HG03520 (cell line): Measurements from ENCODE around the gene RSRC2.
A peak's percentile ranks its signal among the peaks of the same experiment; 100 is the strongest.
"Not testable (repeated sequence)": the region's sequence is repeated elsewhere in the genome, so short reads cannot be mapped to it uniquely, and the experiment has no call there.

Source experiments
- ATAC-seq: cut with Tn5 transposase; IDR thresholded peaks from one replicate; pipeline ENCODE4 v1.9.1; 2021; ENCODE audit warnings: mild to moderate bottlenecking, moderate library complexity; ENCODE audit not compliant: unreplicated experiment

Gene RSRC2

GRCh38 chr12:122526683-122527477, at the start of gene RSRC2, which contains the start of gene KNTC1:
TSS of gene RSRC2 (minus strand) at chr12:122526936. CDS start at chr12:122526853, 83 bp downstream.
TSS of gene KNTC1 (plus strand) at chr12:122527249. CDS start at chr12:122530064, 2,815 bp downstream.
- ATAC-seq = peak; percentile 93

- ATAC-seq = no peak
Observed at GRCh38 chr12:122571821-122572220, 45.1 kb upstream of the RSRC2 start.

GRCh38 chr12:122570006-122570405, 43.3 kb upstream of the RSRC2 start:
- not testable (repeated sequence) for ATAC-seq

GRCh38 chr12:122569288-122569687, 42.6 kb upstream of the RSRC2 start:
- no peak for ATAC-seq

GRCh38 chr12:122566816-122567215, 40.1 kb upstream of the RSRC2 start:
- ATAC-seq = not testable (repeated sequence)

GRCh38 chr12:122563361-122563760, 36.6 kb upstream of the RSRC2 start:
- ATAC-seq = no peak

- no peak for ATAC-seq
Observed at GRCh38 chr12:122560138-122560537, 33.4 kb upstream of the RSRC2 start.

- ATAC-seq = no peak
Observed at GRCh38 chr12:122558745-122559641, 32.3 kb upstream of the RSRC2 start.

GRCh38 chr12:122547330-122547729, 20.6 kb upstream of the RSRC2 start:
- no peak for ATAC-seq

- no peak for ATAC-seq
Observed at GRCh38 chr12:122545855-122546254, 19.1 kb upstream of the RSRC2 start.

GRCh38 chr12:122544537-122544936, 17.8 kb upstream of the RSRC2 start:
- no peak for ATAC-seq

- no peak for ATAC-seq
Observed at GRCh38 chr12:122538496-122538895, 11.8 kb upstream of the RSRC2 start.

GRCh38 chr12:122537021-122537420, 10.3 kb upstream of the RSRC2 start:
- ATAC-seq = no peak

GRCh38 chr12:122533856-122534255, 7.1 kb upstream of the RSRC2 start:
- no peak for ATAC-seq

GRCh38 chr12:122528992-122529391, 2.3 kb upstream of the RSRC2 start:
- ATAC-seq = no peak

- ATAC-seq = no peak
Observed at GRCh38 chr12:122528582-122528981, 1.8 kb upstream of the RSRC2 start.

- ATAC-seq = no peak
Observed at GRCh38 chr12:122527478-122527944, 775 bp upstream of the RSRC2 start.

GRCh38 chr12:122523846-122524718, 2.7 kb downstream of the RSRC2 start:
- no peak for ATAC-seq

GRCh38 chr12:122523280-122523679, 3.5 kb downstream of the RSRC2 start:
- ATAC-seq = no peak

GRCh38 chr12:122520676-122521075, 6.1 kb downstream of the RSRC2 start:
- no peak for ATAC-seq

GRCh38 chr12:122519418-122519817, 7.3 kb downstream of the RSRC2 start:
- no peak for ATAC-seq
